Stomach (tissue), 9 donors: ENCODE measurements around the gene RIN1. TPM values are rescaled to one million over a fixed set of nuclear protein-coding genes. Genes with fewer than 3 reads are reported as not detected.
A peak's percentile ranks its signal among the peaks of the same experiment; 100 is the strongest.
"Not testable (repeated sequence)": the region's sequence is repeated elsewhere in the genome, so short reads cannot be mapped to it uniquely, and the experiment has no call there.

ENCODE experiments used
- DNase-seq, 2 donors: peaks; one replicate each; pipeline versions ENCODE4 v3.0.0 to v3.0.0-alpha.2; 2013 to 2019
- H3K27ac ChIP-seq, 5 donors: fragments of 200-600 bp in 4 of 5; sonication (generic) in 4 of 5; one replicate each; pipeline ENCODE4 v1.5.1; 2013 to 2019; ENCODE audit warnings: mild to moderate bottlenecking in 1 of 5, moderate library complexity in 1 of 5
- H3K27me3 ChIP-seq, 3 donors: fragments of 200-600 bp; sonication (generic); one replicate each; pipeline ENCODE4 v1.5.1; 2017 to 2019; ENCODE audit warnings: mixed run types in 1 of 3
- H3K36me3 ChIP-seq, 4 donors: fragments of 200-600 bp; sonication (generic); 1 replicate in 3 of 4; 2 replicates in 1 of 4; pipeline ENCODE4 v1.5.1; 2016 to 2019
- H3K4me1 ChIP-seq, 4 donors: fragments of 200-600 bp; sonication (generic); one replicate each; pipeline ENCODE4 v1.5.1; 2016 to 2019
- H3K4me3 ChIP-seq, 4 donors: fragments of 200-600 bp; sonication (generic) in 3 of 4; one replicate each; pipeline ENCODE4 v1.5.1; 2016 to 2019; ENCODE audit warnings: mild to moderate bottlenecking in 1 of 4
- H3K9me3 ChIP-seq, 4 donors: fragments of 200-600 bp; sonication (generic); one replicate each; pipeline ENCODE4 v1.5.1; 2016 to 2019
- EP300 ChIP-seq: sonication (generic); formaldehyde crosslinking; IDR thresholded peaks from one replicate; pipeline ENCODE4 v1.6.1; 2017; ENCODE audit warnings: antibody characterized with exemption
- POLR2A ChIP-seq, 4 donors: fragments of 450-650 bp; IDR thresholded peaks; one replicate each; pipeline ENCODE4 v1.6.1; 2016; ENCODE audit warnings: antibody characterized with exemption in 4 of 4, control low read depth in 2 of 4, mild to moderate bottlenecking in 1 of 4, moderate library complexity in 1 of 4
- POLR2AphosphoS5 ChIP-seq, 3 donors: sonication (generic); formaldehyde crosslinking; IDR thresholded peaks; one replicate each; pipeline ENCODE4 v1.6.1; 2016; ENCODE audit warnings: antibody characterized with exemption in 3 of 3
- WGBS, 5 donors: extraction: QIAGEN DNeasy Blood & Tissue Kit in 3 of 5; methylation state at CpG; one replicate each; pipeline versions ENCODE4 v1.1.5 to v1.1.7; 2013 to 2018; 5-methylcytosine and 5-hydroxymethylcytosine counted together
- intact Hi-C: fragments of 100-400 bp; cut with DNase I; formaldehyde crosslinking; loops from one replicate; pipeline ENCODE4 v1.15.1; 2023; ENCODE audit warnings: low total_unique reads
- polyA plus RNA-seq, 3 donors: library from polyadenylated mRNA; stranded (reverse); fragments of 200-250 nt; gene quantifications; one replicate each; pipeline ENCODE4 v1.2.3, GENCODE V29; 2013
- total RNA-seq, 5 donors: library from RNA; depleted of rRNA; stranded (reverse); fragments of >200 nt; gene quantifications; one replicate each; pipeline versions ENCODE4 v1.1.0 to v1.2.3, GENCODE V29; 2014 to 2016
- TF ChIP-seq, protein P1 (sequence below), 7 experiments: fragments of 450-650 bp in 4 of 7; fragments of 200-600 bp in 3 of 7; sonication (generic) in 3 of 7; IDR thresholded peaks; one replicate each; pipeline ENCODE4 v1.5.1; 2016 to 2019; ENCODE audit warnings: antibody characterized with exemption in 7 of 7, control low read depth in 2 of 7, mild to moderate bottlenecking in 1 of 7
- donor health status: healthy with polysubstance abuse.
- donor health status: Bipolar disorder and iron deficiency.
- donor health status: healthy.

Gene RIN1
- total and polyA plus RNA-seq, 8 donors, result 0.58 to 26.4 (median 9.2) TPM

GRCh38 chr11:66321606-66322005, 14.6 kb downstream of the RIN1 start:
- Histone ChIP-seq H3K27ac (no peak overlapping the region), H3K36me3 (no peaks in the 10 kb centered on the region), H3K27me3 (peaks cover 0 to 7% (median 0%) of the 10 kb centered on the region in 3 donors), H3K9me3 (no peaks in the 10 kb centered on the region), H3K4me3 (no peak overlapping the region), H3K4me1 (peaks cover 31 to 37% (median 33%) of the 10 kb centered on the region in 4 donors)
- 79 to 93% (median 90%) methylated on average over 4 of the region's 4 CpGs for WGBS, 5 donors
- TF ChIP-seq EP300 (no peak), POLR2AphosphoS5 (IDR thresholded peaks at IDR 0.05) (no peak), POLR2A (IDR thresholded peaks at IDR 0.05) (no peak)
- TF ChIP-seq, protein P1, sequence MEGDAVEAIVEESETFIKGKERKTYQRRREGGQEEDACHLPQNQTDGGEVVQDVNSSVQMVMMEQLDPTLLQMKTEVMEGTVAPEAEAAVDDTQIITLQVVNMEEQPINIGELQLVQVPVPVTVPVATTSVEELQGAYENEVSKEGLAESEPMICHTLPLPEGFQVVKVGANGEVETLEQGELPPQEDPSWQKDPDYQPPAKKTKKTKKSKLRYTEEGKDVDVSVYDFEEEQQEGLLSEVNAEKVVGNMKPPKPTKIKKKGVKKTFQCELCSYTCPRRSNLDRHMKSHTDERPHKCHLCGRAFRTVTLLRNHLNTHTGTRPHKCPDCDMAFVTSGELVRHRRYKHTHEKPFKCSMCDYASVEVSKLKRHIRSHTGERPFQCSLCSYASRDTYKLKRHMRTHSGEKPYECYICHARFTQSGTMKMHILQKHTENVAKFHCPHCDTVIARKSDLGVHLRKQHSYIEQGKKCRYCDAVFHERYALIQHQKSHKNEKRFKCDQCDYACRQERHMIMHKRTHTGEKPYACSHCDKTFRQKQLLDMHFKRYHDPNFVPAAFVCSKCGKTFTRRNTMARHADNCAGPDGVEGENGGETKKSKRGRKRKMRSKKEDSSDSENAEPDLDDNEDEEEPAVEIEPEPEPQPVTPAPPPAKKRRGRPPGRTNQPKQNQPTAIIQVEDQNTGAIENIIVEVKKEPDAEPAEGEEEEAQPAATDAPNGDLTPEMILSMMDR (IDR thresholded peaks at IDR 0.05), result no peak
- no peak for DNase-seq
- intact Hi-C loops, result no loop called here

DNA sequence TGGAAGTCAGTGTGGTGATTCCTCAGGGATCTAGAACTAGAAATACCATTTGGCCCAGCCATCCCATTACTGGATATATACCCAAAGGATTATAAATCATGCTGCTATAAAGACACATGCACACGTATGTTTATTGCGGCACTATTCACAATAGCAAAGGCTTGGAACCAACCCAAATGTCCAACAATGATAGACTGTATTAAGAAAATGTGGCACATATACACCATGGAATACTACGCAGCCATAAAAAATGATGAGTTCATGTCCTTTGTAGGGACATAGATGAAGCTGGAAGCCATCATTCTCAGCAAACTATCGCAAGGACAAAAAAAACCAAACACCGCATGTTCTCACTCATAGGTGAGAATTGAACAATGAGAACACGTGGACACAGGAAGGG, 15.5 kb downstream of the RIN1 start:
- peaks cover 32 to 36% (median 33%) of the 10 kb centered on the region in 4 donors for H3K4me1 ChIP-seq
- H3K9me3 ChIP-seq, H3K27ac ChIP-seq, H3K4me3 ChIP-seq, H3K36me3 ChIP-seq, DNase-seq, intact Hi-C loops: not testable (repeated sequence)
- peaks cover 0 to 12% (median 0%) of the 10 kb centered on the region in 3 donors for H3K27me3 ChIP-seq
- 87 to 94% (median 91%) methylated on average over 6 of the region's 6 CpGs for WGBS, 5 donors

DNA sequence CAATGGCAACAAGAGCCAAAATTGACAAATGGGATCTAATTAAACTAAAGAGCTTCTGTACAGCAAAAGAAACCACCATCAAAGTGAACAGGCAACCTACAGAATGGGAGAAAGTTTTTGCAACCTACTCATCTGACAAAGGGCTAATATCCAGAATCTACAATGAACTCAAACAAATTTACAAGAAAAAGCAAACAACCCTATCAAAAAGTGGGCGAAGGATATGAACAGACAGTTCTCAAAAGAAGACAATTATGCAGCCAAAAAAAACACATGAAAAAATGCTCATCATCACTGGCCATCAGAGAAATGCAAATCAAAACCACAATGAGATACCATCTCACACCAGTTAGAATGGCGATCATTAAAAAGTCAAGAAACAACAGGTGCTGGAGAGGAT, 15.9 kb downstream of the RIN1 start:
- H3K27me3 ChIP-seq, result peaks cover 0 to 12% (median 0%) of the 10 kb centered on the region in 3 donors
- WGBS, 5 donors, result 35 to 76% (median 69%) methylated on average over 1 to 2 of the region's 2 CpGs
- H3K27ac ChIP-seq, H3K36me3 ChIP-seq, H3K4me3 ChIP-seq, DNase-seq, H3K9me3 ChIP-seq, intact Hi-C loops: not testable (repeated sequence)
- peaks cover 33 to 38% (median 37%) of the 10 kb centered on the region in 4 donors for H3K4me1 ChIP-seq

DNA sequence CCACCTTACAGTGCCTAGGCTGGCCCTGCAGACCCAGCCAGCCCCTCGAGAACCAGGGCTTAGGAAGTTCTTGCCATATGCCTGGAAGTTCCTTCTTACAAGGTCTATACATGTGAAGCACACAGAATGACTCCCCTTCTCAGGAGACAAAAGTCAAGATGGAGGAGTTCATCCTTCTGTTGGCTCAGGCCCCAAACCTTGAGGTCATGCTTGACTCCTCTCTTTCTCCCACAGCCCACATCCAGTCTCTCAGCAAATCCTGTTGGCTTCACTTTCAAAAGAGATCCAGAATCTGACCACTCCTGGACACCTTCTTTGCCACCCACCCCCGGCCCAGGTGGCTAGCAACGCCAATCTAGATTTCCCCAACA, 17.6 kb downstream of the RIN1 start:
- WGBS, 5 donors, result 66 to 84% (median 82%) methylated on average over 3 of the region's 3 CpGs
- Histone ChIP-seq H3K9me3 (no peaks in the 10 kb centered on the region), H3K27me3 (peaks cover 0 to 12% (median 0%) of the 10 kb centered on the region in 3 donors), H3K4me1 (peaks cover 38 to 55% (median 52%) of the 10 kb centered on the region in 4 donors), H3K36me3 (no peaks in the 10 kb centered on the region), H3K4me3 (no peak overlapping the region), H3K27ac (peak overlapping the region in 4 of 5 donors; percentile 84 to 94 (median 86))
- TF ChIP-seq, protein P1 (IDR thresholded peaks at IDR 0.05), result no peak
- TF ChIP-seq EP300 (no peak), POLR2AphosphoS5 (IDR thresholded peaks at IDR 0.05) (no peak), POLR2A (IDR thresholded peaks at IDR 0.05) (no peak)
- intact Hi-C loops, result loop anchor here (10.0 kb wide), 1 partner anchor 66 kb away; no protein-coding TSS in a partner anchor
- DNase-seq, result peak in 1 of 2 donors; percentile 60

DNA sequence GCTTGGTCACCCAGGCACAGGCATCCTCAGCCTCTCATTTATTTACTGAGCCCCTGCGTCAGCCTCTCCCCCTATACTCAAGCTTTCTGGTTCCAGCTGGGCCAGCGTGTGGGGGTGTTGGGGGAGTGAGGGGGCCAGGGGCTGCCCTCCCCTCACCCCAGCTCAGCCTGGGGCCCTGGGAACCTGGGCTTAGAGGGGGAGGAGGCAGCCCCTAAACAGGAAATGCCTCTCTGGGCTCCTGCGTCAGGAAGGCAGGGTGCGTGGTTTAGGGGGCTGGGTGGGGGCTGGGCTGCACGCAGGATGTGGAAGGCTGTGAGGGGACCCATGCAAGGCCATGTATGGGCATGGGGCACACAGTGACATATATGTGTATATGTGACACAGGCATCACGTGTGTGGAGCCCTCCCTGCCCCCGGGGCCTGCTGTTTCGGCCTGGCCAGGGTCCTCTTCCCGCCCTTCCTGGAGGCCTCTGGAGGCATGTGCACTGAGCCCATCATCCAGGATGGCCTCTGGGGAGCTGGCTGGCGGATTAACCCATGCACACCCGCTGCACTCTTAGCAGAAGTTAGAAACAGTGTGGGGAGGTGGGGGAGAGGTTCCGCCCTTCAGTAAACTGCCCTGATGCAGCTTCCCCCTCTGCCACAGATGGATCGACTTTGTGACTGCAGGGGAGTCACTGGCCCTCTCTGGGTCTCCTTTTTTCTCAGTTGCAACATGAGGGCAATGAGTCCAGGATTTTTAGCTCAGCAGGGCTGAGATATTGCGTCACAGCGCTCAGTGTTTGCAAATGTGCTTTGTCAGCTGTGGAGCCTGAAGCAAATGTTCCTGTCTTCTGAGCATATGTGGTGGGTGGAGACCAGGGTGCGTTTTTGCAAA, 18.3 kb downstream of the RIN1 start:
- Histone ChIP-seq H3K36me3 (no peaks in the 10 kb centered on the region), H3K4me3 (peak overlapping the region in 1 of 4 donors; percentile 56), H3K27ac (peak overlapping the region; percentile 65 to 94 (median 84)), H3K27me3 (peaks cover 0 to 12% (median 0%) of the 10 kb centered on the region in 3 donors), H3K9me3 (no peaks in the 10 kb centered on the region), H3K4me1 (peaks cover 44 to 61% (median 58%) of the 10 kb centered on the region in 4 donors)
- intact Hi-C loops, result loop anchor here (10.0 kb wide), 1 partner anchor 67 kb away; no protein-coding TSS in a partner anchor
- 42 to 49% (median 43%) methylated on average over 13 to 16 of the region's 16 CpGs for WGBS, 5 donors
- peak; percentile 36 to 91 for DNase-seq
- TF ChIP-seq POLR2AphosphoS5 (IDR thresholded peaks at IDR 0.05) (peak in 2 of 3 donors; percentile 39 to 43), POLR2A (IDR thresholded peaks at IDR 0.05) (no peak), EP300 (no peak)
- TF ChIP-seq, protein P1 (IDR thresholded peaks at IDR 0.05), result no peak
